ENCODE results near the gene SPPL2A. TPM values are rescaled to one million over a fixed set of nuclear protein-coding genes. Genes with fewer than 3 reads are reported as not detected.
A peak's percentile ranks its signal among the peaks of the same experiment; 100 is the strongest.
"Not testable (repeated sequence)": the region's sequence is repeated elsewhere in the genome, so short reads cannot be mapped to it uniquely, and the experiment has no call there.

SPPL2A gene
- total RNA-seq, 4 donors from 2014 or later: 47.0 to 425 (median 332) TPM

DNA sequence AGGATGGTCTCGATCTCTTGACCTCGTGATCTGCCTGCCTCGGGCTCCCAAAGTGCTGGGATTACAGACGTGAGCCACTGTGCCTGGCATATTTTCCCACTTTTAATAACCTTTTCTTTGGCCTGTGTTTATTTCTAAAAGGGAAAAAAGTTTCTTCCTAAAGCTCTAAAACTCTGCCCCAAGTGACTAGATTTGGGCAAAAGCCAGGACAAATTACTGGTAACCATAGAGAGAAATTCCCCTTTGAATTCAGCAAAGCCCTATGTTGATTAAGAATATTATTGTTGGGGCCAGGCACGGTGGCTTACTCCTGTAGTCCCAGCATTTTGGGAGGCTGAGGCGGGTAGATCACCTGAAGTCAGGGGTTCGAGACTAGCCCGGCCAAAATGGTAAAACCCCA, 67.4 kb downstream of the SPPL2A start:
- DNase-seq: no peak
- no peak overlapping the region for H3K4me3 ChIP-seq
- TF ChIP-seq, protein P1, sequence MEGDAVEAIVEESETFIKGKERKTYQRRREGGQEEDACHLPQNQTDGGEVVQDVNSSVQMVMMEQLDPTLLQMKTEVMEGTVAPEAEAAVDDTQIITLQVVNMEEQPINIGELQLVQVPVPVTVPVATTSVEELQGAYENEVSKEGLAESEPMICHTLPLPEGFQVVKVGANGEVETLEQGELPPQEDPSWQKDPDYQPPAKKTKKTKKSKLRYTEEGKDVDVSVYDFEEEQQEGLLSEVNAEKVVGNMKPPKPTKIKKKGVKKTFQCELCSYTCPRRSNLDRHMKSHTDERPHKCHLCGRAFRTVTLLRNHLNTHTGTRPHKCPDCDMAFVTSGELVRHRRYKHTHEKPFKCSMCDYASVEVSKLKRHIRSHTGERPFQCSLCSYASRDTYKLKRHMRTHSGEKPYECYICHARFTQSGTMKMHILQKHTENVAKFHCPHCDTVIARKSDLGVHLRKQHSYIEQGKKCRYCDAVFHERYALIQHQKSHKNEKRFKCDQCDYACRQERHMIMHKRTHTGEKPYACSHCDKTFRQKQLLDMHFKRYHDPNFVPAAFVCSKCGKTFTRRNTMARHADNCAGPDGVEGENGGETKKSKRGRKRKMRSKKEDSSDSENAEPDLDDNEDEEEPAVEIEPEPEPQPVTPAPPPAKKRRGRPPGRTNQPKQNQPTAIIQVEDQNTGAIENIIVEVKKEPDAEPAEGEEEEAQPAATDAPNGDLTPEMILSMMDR (IDR thresholded peaks at IDR 0.05): no peak
- TF ChIP-seq POLR2A (IDR thresholded peaks at IDR 0.05): no peak
- H3K9me3 ChIP-seq: no peaks in the 10 kb centered on the region
- no peaks in the 10 kb centered on the region for H3K27me3 ChIP-seq
- no peak overlapping the region for H3K27ac ChIP-seq
- H3K4me1 ChIP-seq: no peaks in the 10 kb centered on the region
- H3K36me3 ChIP-seq: peaks cover 0 to 3% (median 0%) of the 10 kb centered on the region in 3 donors

DNA sequence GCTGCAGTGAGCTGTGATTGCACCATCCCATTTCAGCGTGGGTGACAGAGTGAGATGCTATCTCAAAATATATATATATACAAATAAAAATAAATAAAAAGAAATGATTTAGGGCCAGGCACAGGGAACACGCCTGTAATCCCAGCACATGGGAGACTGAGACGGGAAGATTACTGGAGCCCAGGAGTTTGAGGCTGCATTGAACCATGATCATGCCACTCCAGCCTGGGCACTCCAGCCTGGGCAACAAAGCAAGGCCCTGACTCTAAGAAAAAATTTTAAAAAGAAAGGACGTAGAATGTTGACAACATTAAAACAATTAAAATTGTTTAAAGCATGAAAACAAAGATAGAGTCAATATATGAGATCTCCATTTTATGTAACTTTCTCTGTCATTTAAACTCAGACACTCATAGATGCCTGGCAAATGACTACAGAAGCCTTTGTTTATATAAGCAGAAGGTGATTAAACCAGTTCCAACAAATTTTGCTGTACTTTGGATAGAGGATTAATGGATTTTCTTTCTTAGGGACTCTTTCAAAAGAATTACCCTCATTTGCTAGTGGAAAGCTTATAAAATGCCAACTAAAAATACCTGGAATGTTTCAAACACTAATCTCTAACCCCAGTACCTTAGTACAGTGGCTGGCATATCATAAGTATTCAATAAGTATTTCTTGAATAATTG, 68.3 kb downstream of the SPPL2A start:
- H3K4me1 ChIP-seq: no peaks in the 10 kb centered on the region
- H3K27me3 ChIP-seq: no peaks in the 10 kb centered on the region
- peaks cover 0 to 3% (median 0%) of the 10 kb centered on the region in 3 donors for H3K36me3 ChIP-seq
- no peak overlapping the region for H3K27ac ChIP-seq
- no peak overlapping the region for H3K4me3 ChIP-seq
- TF ChIP-seq, protein P1 (IDR thresholded peaks at IDR 0.05): no peak
- no peak for TF ChIP-seq POLR2A (IDR thresholded peaks at IDR 0.05)
- DNase-seq: no peak
- no peaks in the 10 kb centered on the region for H3K9me3 ChIP-seq

DNA sequence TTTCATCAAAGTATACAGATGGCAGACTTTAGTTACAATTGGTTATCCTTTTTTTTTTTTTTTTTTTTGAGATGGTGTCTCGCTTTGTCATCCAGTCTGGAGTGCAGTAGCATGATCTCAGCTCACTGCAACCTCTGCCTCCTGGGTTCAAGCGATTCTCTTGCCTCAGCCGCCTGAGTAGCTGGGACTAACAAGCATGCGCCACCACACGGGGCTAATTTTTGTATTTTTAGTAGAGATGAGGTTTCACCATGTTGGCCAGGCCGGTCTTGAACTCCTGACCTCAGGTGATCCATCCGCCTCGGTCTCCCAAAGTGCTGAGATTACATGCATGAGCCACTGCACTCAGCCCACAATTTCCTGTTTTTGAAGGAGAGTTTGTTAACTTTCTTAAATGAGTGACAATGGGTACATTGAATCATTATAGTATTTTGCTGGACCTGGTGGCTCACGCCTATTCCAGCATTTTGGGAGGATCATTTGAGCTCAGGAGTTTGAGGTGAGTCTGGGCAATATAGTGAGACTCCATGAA, 70.8 kb downstream of the SPPL2A start:
- H3K36me3 ChIP-seq, H3K27ac ChIP-seq, H3K4me1 ChIP-seq, DNase-seq, H3K9me3 ChIP-seq, H3K4me3 ChIP-seq, H3K27me3 ChIP-seq: not testable (repeated sequence)

DNA sequence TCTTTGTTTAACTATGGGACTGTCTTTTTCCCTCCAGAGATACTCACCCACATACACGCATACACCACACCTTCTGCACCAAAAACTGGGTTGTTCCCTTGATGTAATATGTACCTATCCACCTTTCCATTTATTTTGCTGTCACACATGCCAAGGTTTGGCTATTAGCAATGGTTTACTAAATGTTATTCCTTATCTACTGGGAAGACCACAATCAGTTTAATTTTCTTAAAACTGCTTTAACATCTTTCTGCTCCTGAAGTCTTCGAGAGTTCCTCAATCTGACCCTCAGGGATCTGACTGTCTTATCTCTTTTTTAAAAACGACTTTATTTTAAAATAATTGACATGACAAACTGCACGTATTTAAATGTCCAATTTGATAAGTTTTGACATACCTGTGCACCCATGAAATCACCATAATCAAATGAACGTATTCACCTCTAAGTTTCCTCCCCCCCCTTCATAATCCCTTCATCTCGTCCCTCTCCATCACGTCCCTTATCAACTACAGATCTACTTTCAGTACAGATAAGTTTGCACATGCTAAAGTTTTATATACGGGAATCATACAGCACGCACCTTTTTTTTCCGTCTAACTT, 78.1 kb downstream of the SPPL2A start:
- Histone ChIP-seq H3K36me3 (peaks cover 0 to 7% (median 0%) of the 10 kb centered on the region in 3 donors), H3K4me1 (peaks cover 0 to 36% (median 8%) of the 10 kb centered on the region in 4 donors), H3K27ac (peak overlapping the region; percentile 83 to 96 (median 90)), H3K4me3 (peak overlapping the region; percentile 75 to 85 (median 79)), H3K9me3 (no peaks in the 10 kb centered on the region), H3K27me3 (no peaks in the 10 kb centered on the region)
- DNase-seq: no peak
- TF ChIP-seq, protein P1 (IDR thresholded peaks at IDR 0.05): no peak
- TF ChIP-seq POLR2A (IDR thresholded peaks at IDR 0.05): no peak

DNA sequence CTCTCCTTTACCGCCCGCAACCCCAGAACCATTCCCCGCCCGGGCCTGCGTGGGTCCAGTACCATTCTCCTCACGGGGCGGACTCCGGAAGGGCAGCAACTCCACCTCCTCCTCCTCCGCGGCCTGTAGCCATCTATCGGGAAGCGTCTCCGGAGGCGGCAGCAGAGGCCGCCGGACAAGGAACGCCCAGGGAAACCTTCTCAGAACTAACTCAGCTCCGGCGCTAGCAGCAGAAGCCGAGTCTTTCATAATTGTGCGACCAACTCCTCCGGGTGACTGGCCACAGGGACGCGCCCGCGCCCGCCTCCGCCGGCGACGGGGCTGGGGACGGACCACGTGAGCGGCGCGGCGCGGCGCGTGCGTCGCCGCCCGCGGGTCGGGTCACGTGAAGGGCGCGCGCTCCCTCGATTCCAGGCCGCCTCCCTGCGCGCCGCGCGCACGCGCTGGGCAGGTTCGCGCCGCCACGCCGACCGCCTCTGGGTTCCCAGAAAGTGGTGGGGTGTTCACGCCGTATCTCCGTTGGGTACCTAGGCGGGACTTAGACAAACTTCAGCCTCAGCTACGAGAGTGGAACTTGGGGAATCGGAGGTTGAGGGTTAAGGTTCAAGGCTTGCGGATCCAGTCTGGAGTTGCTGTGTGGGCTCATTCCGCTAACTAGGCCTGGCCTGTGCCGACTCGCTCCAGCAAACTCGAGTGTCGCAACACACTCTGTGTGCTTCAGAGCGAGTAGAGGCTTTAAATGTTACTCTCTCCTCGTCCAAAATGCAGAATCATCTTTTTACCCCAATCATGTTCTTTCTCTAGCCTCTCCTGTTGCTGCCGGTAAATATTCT, 78.8 kb downstream of the SPPL2A start, which contains the start of gene TRPM7:
Gene TRPM7 (minus strand): TSS at position 329 of the 833 bp plus-strand sequence. CDS start 264 bp downstream, at position 65.
- Histone ChIP-seq H3K4me3 (peak within 1 kb of the TSS; percentile 75 to 85 (median 79)), H3K9me3 (no peaks in the 10 kb centered on the region), H3K27ac (peak within 1 kb of the TSS; percentile 83 to 96 (median 90)), H3K27me3 (no peaks in the 10 kb centered on the region), H3K4me1 (peaks cover 0 to 36% (median 8%) of the 10 kb centered on the region in 4 donors), H3K36me3 (peaks cover 0 to 7% (median 0%) of the 10 kb centered on the region in 3 donors)
- DNase-seq: peak; percentile 83 to 95 (median 93)
- TF ChIP-seq POLR2A (IDR thresholded peaks at IDR 0.05): peak; percentile 65 to 85
- TF ChIP-seq, protein P1 (IDR thresholded peaks at IDR 0.05): peak in 3 of 6 experiments; percentile 8 to 22 (median 12)

All from Peyer's patch (tissue), 4 donors.